Measurements from ENCODE around the gene EYS.

DNA sequence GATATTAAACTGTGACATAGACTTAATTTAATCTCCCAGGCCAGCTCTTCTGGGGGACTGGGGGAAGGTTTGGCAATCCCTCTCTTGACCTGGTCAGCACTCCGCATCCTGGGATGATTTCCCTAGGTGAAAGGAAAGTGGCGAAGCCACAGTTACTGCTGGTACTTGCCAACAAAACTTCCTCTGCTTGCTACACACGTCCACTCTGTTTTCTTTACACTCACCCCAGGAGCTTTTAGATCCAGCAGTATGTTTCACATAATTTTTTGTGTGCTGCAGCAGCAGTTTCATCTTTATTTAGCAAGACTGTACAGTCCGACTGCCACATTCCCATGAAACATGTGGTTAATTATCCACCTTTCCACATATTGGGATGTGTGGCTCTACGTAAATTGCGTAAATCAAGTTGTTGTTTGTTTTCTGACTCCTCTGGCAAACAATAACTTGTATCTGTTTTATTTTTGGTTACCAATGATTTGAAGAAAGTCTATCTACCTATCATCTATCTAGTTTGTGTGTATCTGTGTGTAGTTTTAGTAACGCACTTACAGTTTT, 1787.4 kb downstream of the EYS start:
- TF ChIP-seq CTCF (IDR thresholded peaks at IDR 0.05 in 2 of 3, conservative IDR thresholded peaks at IDR 0.05 in 1 of 3; ENCODE audit: borderline replicate concordance in 1 of 3, insufficient read depth in 1 of 3, low read depth in 2 of 3, low read length in 2 of 3), result no peak
- no peak for TF ChIP-seq ATF3 (IDR thresholded peaks at IDR 0.05)
- no peak for TF ChIP-seq REST (IDR thresholded peaks at IDR 0.05; ENCODE audit: low read depth)
- TF ChIP-seq POLR2AphosphoS5 (IDR thresholded peaks at IDR 0.05; ENCODE audit: low read depth, low read length), result no peak
- TF ChIP-seq MAX (IDR thresholded peaks at IDR 0.05), result no peak
- TF ChIP-seq POLR2A (IDR thresholded peaks at IDR 0.05; ENCODE audit: borderline replicate concordance, extremely low read depth, insufficient read depth, insufficient read length), result no peak
- no peak for TF ChIP-seq ZFX (IDR thresholded peaks at IDR 0.05)
- no peak for TF ChIP-seq RAD21 (IDR thresholded peaks at IDR 0.05; ENCODE audit: low read depth)
- TF ChIP-seq YY1 (IDR thresholded peaks at IDR 0.05; ENCODE audit: extremely low read depth, insufficient replicate concordance, low read depth, low read length), result no peak
- TF ChIP-seq, protein P1, sequence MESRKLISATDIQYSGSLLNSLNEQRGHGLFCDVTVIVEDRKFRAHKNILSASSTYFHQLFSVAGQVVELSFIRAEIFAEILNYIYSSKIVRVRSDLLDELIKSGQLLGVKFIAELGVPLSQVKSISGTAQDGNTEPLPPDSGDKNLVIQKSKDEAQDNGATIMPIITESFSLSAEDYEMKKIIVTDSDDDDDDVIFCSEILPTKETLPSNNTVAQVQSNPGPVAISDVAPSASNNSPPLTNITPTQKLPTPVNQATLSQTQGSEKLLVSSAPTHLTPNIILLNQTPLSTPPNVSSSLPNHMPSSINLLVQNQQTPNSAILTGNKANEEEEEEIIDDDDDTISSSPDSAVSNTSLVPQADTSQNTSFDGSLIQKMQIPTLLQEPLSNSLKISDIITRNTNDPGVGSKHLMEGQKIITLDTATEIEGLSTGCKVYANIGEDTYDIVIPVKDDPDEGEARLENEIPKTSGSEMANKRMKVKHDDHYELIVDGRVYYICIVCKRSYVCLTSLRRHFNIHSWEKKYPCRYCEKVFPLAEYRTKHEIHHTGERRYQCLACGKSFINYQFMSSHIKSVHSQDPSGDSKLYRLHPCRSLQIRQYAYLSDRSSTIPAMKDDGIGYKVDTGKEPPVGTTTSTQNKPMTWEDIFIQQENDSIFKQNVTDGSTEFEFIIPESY (IDR thresholded peaks at IDR 0.05; ENCODE audit: extremely low read depth, insufficient replicate concordance, low read length), result no peak
